KMS-11 (cell line): ENCODE data around the gene CLMN.

Experiments
- H2AFZ ChIP-seq: fragments of 200-600 bp; sonication (generic); 2 replicates; pipeline ENCODE4 v1.6.1; 2016; ENCODE audit warnings: antibody characterized with exemption, mixed run types, low read depth
- H3K27ac ChIP-seq: fragments of 200-600 bp; sonication (generic); 2 replicates; pipeline ENCODE4 v1.6.1; 2016; ENCODE audit warnings: mild to moderate bottlenecking, mixed run types
- H3K27me3 ChIP-seq: fragments of 200-600 bp; sonication (generic); 2 replicates; pipeline ENCODE4 v1.6.1; 2017; ENCODE audit warnings: mild to moderate bottlenecking, low read depth, mixed run types, moderate library complexity; ENCODE audit not compliant: insufficient read depth
- H3K36me3 ChIP-seq: fragments of 200-600 bp; sonication (generic); 2 replicates; pipeline ENCODE4 v1.6.1; 2017; ENCODE audit warnings: mild to moderate bottlenecking, mixed run types; ENCODE audit not compliant: insufficient read depth
- H3K4me1 ChIP-seq: fragments of 200-600 bp; sonication (generic); 2 replicates; pipeline ENCODE4 v1.6.1; 2016; ENCODE audit warnings: mild to moderate bottlenecking, low read depth, mixed run types; ENCODE audit not compliant: poor library complexity, severe bottlenecking
- H3K4me2 ChIP-seq: fragments of 200-600 bp; sonication (generic); 2 replicates; pipeline ENCODE4 v1.7.0; 2016; ENCODE audit warnings: mild to moderate bottlenecking, mixed run types
- H3K4me3 ChIP-seq: fragments of 200-600 bp; sonication (generic); IDR thresholded peaks from 2 replicates; pipeline ENCODE4 v1.6.1; 2017; ENCODE audit warnings: low read depth, low read length, mixed read lengths; ENCODE audit not compliant: insufficient read depth
- H3K79me2 ChIP-seq: fragments of 200-600 bp; sonication (generic); 2 replicates; pipeline ENCODE4 v1.6.1; 2016; ENCODE audit warnings: low read depth, mixed run types; ENCODE audit not compliant: insufficient read depth
- H3K9ac ChIP-seq: fragments of 200-600 bp; sonication (generic); 2 replicates; pipeline ENCODE4 v1.6.1; 2016; ENCODE audit warnings: mild to moderate bottlenecking, mixed run types
- H4K20me1 ChIP-seq: fragments of 200-600 bp; sonication (generic); 2 replicates; pipeline ENCODE4 v1.6.1; 2016; ENCODE audit warnings: mild to moderate bottlenecking, mixed run types; ENCODE audit not compliant: insufficient read depth
- TF ChIP-seq, protein P1 (sequence below): fragments of 200-600 bp; sonication (generic); conservative IDR thresholded peaks from 2 replicates; pipeline ENCODE4 v1.6.1; 2017; ENCODE audit warnings: low read depth, mild to moderate bottlenecking, antibody characterized with exemption, low read length, moderate library complexity, mixed read lengths

The CLMN gene

DNA sequence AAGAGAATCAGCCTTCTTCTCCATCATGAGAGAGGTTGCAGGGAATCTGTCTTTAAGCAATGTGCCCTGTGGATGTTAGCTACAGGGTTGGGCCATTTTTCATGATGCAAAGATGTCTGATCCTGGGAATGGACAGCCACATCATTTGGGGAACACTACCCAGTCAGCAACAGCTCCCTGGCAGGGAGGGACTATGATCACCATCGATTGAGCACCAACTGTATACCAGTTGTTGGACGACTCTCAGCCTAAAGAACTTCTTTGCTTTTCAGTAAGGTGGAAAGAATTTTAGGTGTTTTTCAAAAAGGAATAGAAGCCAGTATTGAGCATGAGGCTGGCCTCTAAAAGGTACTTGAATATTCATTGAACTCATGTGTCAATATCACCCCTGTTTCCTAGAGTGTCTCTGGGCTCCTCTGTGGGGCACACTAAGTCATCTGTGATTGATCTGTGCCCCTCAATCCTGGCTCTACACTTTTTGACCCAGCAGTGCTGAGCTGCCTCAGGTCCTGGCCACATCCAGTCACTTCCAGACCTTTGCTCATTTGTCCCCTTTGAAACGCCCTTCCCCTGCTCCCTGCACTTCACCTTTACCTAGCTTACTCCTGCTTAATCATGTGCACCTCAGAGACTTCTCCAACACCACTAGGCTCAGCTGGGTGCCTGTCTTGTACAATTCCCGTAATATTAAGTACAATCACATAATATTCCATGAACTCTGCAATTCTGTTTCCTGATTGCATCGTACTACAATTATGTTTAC, 2.2 kb upstream of the CLMN start:
- Histone ChIP-seq H3K4me2 (no peak overlapping the region), H3K9ac (no peak overlapping the region), H4K20me1 (no peaks in the 10 kb centered on the region), H3K27me3 (no peaks in the 10 kb centered on the region), H3K4me1 (no peaks in the 10 kb centered on the region), H2AFZ (no peak overlapping the region), H3K79me2 (no peaks in the 10 kb centered on the region), H3K27ac (no peak overlapping the region), H3K4me3 (no peak overlapping the region), H3K36me3 (no peaks in the 10 kb centered on the region)
- TF ChIP-seq, protein P1, sequence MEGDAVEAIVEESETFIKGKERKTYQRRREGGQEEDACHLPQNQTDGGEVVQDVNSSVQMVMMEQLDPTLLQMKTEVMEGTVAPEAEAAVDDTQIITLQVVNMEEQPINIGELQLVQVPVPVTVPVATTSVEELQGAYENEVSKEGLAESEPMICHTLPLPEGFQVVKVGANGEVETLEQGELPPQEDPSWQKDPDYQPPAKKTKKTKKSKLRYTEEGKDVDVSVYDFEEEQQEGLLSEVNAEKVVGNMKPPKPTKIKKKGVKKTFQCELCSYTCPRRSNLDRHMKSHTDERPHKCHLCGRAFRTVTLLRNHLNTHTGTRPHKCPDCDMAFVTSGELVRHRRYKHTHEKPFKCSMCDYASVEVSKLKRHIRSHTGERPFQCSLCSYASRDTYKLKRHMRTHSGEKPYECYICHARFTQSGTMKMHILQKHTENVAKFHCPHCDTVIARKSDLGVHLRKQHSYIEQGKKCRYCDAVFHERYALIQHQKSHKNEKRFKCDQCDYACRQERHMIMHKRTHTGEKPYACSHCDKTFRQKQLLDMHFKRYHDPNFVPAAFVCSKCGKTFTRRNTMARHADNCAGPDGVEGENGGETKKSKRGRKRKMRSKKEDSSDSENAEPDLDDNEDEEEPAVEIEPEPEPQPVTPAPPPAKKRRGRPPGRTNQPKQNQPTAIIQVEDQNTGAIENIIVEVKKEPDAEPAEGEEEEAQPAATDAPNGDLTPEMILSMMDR: no peak

DNA sequence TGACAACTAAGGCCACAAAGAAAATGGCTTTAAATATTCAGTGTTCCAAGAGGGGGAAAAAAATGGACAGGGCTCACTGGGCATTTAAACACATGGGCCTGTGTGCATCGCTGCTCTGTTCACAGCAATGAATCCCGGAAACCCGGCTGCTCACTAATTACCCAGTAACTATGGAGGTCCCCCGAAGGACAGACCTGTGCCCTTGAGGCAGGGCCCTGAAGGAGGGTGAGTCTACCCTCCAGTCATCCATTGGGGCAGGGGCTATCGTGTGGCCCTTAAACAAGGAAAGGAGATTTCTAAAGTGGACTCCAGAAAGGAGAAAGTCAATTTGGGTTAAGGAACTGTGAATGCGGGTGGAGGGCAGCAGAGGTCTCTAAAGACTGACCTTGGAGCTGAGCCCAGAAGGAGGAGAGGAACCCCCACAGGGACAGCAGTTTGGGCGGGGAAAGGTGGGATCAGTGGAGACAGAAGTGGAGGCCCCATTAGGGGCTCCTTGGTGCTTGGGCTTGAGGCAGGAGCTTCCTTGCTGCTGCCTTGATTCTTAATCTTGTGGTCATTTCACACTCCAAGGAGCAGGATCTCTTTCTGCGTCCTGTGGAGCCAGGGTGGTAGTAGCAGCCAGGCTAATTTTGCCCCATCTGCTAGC, 1.4 kb upstream of the CLMN start:
- Histone ChIP-seq H3K27ac (no peak overlapping the region), H2AFZ (no peak overlapping the region; the same call in 1 of the 2 replicates)
- TF ChIP-seq, protein P1: no peak

DNA sequence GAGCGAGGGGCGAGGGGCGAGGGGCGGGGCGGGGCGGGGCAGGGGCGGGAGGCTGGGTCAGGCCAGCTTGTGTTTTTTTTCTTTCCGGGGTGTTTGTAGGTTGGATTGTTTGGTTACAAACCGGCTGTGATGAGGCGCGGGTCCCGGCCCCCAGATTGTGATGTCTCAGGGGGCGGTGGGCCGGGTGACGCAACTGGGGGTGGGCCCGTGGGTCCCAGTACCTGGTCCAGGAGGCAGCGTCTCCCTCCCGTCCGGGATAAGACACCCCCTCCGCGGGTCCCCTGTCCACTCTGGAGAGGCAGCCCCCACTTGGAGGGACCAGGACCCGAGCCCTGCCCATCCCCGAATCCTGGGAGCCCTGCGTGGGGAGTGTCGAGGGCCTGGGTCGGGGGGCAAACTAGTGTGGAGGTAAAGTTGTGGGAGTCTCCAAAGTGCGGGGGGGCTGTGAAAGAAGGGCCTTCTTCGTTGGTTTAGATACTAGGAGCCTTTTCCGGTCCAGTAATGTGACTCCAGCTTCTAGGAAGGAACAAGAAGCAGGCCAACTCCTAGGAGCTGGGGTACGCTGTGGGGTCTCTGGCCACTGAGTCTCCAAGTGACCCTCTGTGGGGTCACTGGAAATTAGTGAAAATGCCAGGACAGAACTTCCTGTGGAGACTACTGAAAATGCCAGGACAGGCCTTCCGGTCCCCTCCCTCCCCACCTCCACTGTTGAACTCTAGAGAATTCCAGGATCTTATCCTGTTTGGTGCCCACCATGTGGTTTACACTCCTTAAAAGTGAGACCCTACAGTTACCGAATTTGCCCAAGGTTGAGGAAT, 579 bp upstream of the CLMN start:
- Histone ChIP-seq H3K9ac (no peak overlapping the region), H3K4me1 (no peaks in the 10 kb centered on the region), H4K20me1 (no peaks in the 10 kb centered on the region), H3K79me2 (no peaks in the 10 kb centered on the region), H3K4me3 (no peak overlapping the region), H3K4me2 (no peak overlapping the region; the same call in 1 of the 2 replicates), H2AFZ (peak overlapping the region; percentile 18; the same call in 1 of the 2 replicates), H3K27me3 (no peaks in the 10 kb centered on the region), H3K36me3 (no peaks in the 10 kb centered on the region), H3K27ac (no peak overlapping the region)
- TF ChIP-seq, protein P1: no peak

More for the DNA sequence above, 1.4 kb upstream of the CLMN start:
- Histone ChIP-seq H4K20me1 (no peaks in the 10 kb centered on the region), H3K79me2 (no peaks in the 10 kb centered on the region), H3K4me3 (no peak overlapping the region), H3K27me3 (no peaks in the 10 kb centered on the region), H3K36me3 (no peaks in the 10 kb centered on the region), H3K4me1 (no peaks in the 10 kb centered on the region), H3K9ac (no peak overlapping the region), H3K4me2 (no peak overlapping the region)

DNA sequence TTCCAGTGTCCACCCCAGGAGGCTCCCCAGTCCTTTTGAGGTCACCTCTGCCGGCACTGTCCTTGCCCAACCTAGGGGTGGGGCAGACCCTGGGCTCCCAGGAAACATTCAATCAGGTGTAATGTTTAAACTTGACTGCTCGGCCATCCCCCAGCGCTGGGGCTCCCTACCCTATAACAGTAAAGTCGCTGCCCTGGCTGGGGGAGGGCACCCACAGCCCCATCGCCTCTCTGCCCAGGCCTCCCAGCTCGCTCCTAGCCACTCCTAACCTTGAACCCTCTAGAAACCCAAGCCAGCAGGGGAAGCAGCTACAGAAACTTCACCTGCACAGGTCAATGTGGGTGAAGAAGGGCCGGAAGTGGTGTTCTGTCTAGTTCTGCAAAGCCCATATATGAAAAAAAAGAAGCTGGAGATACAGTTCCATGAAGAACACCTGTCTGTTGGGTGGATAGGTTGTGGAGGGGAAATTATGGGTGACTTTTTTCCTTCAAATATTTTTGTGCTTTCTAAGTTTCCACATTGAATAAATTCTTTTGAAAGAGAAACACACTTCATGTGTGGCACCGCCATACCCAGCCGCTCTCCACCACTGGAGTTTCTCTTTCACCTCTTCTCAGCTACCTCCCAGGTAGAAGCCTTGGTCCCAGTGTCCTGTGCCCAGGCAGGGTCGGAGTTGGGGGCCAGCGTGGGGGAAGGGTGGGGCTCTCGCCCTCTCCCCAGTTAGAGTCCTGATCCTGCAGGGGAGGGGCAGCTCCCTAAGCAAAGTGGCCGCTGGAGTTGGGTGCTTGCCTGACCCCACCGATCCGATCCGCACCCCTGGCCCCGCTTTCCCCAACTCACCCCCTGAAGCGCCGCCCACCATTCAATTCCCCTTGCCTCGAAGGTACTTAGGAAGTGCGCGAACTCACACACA, 1.1 kb downstream of the CLMN start:
- H4K20me1 ChIP-seq: no peaks in the 10 kb centered on the region
- no peaks in the 10 kb centered on the region for H3K36me3 ChIP-seq
- TF ChIP-seq, protein P1: no peak
- H2AFZ ChIP-seq: peak overlapping the region; percentile 75; the same call in 1 of the 2 replicates
- no peak overlapping the region for H3K27ac ChIP-seq
- H3K4me3 ChIP-seq: no peak overlapping the region
- no peaks in the 10 kb centered on the region for H3K4me1 ChIP-seq
- no peaks in the 10 kb centered on the region for H3K79me2 ChIP-seq
- no peaks in the 10 kb centered on the region for H3K27me3 ChIP-seq
- H3K4me2 ChIP-seq: peak overlapping the region; percentile 57; the same call in 1 of the 2 replicates
- no peak overlapping the region; the same call in 1 of the 2 replicates for H3K9ac ChIP-seq
